Measurements from ENCODE around the gene OXNAD1. TPM values are rescaled to one million over a fixed set of nuclear protein-coding genes. Genes with fewer than 3 reads are reported as not detected.

The OXNAD1 gene, protein sequence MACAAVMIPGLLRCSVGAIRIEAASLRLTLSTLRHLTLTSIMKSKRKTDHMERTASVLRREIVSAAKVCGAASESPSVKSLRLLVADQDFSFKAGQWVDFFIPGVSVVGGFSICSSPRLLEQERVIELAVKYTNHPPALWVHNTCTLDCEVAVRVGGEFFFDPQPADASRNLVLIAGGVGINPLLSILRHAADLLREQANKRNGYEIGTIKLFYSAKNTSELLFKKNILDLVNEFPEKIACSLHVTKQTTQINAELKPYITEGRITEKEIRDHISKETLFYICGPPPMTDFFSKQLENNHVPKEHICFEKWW
- 10 to 100 TPM; 22.7 to 29.6 TPM for total RNA-seq

DNA sequence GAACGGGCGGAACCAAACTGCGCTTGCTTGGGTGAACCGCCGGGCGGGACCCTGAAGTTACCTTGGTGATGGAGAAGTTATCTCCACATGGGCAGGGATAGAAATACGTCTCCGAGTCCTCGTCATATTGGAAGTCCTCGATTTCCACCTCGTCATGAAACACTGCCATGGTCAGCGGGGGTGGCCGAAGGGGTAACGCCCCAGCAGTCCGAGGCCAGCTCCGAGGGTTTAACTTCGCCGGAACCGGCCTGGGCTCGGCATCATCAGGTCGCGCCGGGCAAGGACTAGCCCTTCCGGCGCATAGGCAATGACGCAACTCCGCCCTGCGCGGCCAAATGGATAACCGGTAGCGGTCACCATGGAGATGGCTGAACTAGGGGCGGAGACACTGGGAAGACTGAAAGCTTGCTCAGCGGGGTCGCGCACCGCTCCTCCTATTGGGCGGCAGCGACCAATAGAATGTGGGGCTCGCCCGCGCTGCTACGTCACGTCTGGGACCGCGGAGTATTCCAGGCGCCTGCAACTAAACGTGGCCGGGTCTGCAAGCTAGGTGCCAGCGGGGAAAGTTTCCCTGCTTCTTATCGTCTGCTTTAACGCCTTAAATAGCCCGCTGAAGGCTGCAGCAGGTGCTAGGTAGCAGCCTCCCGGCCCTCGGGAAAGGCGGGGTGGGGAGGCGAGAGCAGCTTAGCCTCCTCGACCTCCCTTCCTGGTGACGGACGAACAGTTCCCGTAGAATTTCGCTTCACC, at the start of gene OXNAD1, which contains the start of gene DPH3:
Gene OXNAD1, plus strand, starts transcription at position 505 of the 747 bp plus-strand sequence. CDS start 5,741 bp downstream, outside the sequence.
Gene DPH3, minus strand, starts transcription at position 236 of the 747 bp plus-strand sequence. Its CDS starts 67 bp downstream, at position 169.

Other genes with a start within 250 kb of the OXNAD1 start
- 1 to 10 TPM in 1 of 2 donors, under 1 TPM in 1; 0.33 to 4.1 TPM for gene GALNT15, start 90.5 kb upstream of the OXNAD1 start, total RNA-seq
- 10 to 100 TPM; 21.7 to 23.3 TPM for gene DPH3, start 269 bp upstream of the OXNAD1 start, total RNA-seq
- gene RFTN1, start 248.5 kb downstream of the OXNAD1 start, total RNA-seq = 10 to 100 TPM; 18.3 to 21.3 TPM